GF-D8 (cell line): ENCODE data around the gene TRMT13.

Experiments
- DNase-seq: peaks from one replicate; lab custom pipeline; 2025; lab: John Stamatoyannopoulos, UW

The TRMT13 gene, protein sequence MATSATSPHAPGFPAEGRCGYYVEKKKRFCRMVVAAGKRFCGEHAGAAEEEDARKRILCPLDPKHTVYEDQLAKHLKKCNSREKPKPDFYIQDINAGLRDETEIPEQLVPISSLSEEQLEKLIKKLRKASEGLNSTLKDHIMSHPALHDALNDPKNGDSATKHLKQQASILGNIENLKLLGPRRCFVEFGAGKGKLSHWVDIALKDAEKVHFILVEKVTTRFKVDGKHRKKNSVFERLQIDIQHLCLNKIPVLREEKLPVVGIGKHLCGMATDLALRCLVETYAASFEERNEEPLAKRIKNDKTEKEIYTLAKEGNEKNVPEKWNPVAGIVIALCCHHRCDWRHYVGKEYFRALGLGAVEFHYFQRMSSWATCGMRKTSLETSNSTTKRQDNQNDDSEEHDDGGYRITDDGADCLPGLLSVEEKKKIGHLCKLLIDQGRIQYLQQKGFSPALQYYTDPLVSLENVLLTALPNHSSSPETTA

DNA sequence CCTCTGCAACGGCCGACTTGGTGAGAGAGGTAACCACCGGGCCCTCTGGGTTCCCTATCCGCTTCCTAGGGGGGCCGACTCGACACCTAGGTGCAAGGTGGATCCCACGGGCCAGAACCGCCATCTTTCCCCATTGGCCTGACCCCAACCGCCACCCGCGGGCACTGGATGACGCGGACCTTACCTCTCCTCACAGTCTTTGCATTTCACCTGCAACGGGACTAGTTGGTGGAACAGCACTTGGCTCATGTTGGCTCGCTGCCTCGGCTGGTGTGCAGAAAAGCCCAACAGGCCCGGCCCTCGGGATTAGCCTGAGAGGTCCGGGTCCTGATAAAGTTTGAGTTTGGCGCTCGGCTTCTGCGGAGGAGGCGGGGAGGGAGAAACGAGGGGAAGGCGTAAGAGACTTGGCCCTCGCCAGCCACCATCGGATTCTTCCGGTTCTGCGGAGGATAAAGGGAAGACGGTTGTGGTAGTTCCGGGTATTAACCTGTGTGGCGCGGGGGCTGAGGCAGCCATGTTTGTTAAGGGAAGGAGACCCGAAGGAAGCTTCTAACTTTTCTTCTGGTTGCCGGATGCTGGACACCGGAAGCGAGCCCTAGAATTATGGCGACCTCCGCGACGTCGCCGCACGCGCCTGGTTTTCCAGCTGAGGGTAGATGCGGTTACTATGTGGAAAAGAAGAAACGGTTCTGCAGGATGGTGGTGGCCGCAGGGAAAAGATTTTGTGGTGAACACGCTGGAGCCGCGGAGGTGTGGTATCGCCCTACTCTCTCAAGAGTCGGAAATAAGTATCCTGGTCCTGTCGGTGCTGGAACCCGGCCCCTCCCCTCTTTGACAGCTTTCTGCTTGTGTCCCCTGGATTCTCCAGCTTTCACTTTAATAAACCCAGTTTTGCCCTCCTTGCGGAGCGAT, at the start of gene TRMT13, which contains the start of gene SASS6:
TRMT13 (plus strand) TSS at position 598 of the 912 bp plus-strand sequence; CDS start at position 604, 6 bp downstream.
SASS6 (minus strand) TSS at position 365 of the 912 bp plus-strand sequence; CDS start at position 249, 116 bp downstream.
- peak; percentile 97 for DNase-seq

DNA sequence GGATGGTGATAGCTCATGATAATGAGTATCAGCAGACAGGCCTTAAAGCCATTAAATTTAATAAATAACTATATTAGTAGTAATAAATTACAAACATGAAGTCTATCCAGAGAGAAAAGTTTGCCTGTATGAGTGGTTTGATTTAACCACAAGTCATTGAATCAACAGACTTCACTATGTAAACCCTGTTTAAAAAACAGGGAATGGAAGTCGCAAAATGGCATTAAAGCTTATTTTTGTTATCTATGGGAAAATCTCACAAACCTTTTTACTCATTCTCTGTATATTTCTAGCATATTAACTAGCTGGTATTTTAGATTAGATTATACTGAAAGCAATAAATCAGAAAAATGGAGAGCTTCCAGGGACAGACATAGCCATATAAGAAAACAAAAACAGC, 45.6 kb upstream of the TRMT13 start:
- DNase-seq = no peak

DNA sequence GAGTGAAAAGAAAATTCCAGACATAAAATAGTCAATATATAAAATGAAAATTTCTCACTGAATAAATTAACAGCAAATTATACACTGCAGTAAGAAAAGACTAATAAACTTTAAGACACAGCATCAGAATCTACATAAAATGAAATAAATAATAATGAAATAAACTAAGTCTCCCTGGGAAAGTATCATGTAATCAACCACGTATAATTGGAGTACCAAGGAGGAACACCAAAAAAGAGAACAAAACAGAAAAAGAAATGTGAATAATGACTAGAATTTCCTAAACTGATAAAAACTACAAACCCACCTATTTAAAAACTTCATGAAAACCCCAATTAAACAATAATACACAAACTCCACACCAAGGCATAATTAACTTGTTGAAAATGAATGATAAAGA, 43.9 kb upstream of the TRMT13 start:
- no peak for DNase-seq

DNA sequence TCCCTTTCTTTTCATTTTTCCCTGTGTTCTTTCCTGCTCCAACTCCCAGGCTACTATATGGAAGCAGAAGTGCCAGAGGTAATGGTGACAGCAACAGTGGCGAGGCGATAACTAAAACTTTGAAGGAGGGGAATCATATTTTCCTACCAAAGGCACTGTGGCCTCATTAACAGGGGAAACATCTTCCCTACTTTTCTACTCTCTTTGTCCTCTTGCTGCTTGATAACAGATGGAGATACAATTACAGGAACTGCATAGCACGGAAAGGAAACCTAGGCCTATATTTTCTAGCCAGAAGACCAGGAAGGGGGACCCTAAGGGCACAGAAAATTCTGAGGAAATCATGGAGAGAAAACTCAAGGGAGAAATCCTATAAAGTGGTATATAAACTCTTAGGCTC, 42.5 kb upstream of the TRMT13 start:
- no peak for DNase-seq

DNA sequence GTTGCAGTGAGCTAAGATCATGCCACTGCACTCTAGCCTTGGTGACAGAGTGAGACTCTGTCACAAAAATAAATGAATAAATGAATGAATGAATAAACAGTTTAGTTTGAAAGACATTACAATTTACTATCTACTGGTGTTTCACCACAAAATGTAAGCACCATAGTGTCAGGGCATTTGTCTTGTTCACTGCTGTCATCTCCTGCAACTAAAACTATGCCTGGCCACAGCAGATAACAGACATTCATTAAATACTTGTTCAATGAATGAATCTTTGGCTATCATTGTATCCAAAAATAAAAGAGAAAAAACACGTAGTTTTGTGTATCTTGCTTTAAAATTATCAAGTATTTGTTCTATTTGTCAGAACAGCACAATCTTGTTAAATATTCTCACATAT, 32.8 kb upstream of the TRMT13 start:
- DNase-seq = no peak

DNA sequence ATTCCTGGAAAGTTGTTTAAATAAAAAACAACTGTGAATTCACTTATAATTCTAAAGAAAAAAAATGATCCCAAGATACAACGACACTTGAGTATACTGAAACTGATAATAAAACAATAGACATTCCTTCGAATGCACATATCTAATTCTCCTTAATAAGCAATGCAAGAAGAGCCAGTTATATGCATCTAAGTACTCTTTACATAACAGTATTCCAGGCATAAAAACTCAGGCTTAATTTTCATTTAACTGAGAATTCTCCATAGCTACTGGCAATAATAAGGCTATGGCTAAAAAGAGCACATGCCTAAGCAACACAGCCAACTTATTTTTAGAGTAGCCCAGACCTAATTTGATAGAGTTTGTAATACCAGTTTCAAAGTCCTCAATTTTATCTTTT, 31.4 kb upstream of the TRMT13 start:
- no peak for DNase-seq

DNA sequence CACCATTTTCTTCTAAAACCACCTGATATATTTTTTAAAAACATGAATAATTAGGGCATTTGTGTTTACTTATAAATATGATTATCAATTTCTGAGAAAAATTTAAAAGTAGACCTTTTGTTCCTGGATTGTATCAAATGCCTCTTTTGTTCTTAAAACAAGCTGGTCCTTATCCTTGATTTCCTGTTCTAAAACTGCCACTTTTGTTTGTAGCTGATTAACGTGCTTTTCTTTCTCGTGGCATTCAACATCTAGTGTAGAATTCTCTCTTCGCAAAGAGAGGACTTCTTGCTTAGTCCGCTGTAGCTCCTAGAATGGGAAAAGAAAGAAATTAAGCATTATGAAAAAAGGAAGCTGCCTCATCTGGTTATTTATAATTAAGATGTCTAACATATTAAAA, 25.3 kb upstream of the TRMT13 start:
- DNase-seq = no peak

DNA sequence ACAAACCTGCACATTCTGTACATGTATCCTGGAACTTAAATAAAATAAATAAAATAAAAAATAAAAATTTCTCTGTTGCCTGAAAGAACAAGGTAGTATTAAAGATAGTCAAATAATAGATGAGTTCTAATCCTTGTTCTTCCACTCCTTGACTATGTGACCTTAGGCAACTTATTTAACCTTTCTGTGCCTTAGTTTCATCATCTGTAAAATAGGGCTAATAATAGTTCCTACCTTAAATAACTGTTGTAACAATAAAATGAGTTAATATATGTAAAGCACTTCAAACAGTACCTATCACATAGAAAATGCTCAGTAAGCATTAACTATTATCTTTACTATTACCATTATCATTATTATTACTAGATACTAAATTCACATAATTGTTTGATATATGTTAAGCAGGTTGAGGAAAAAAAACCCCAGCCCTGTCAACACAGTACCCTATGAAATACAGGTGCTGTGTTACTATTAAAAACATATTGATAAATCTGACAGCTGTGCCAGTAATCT, 23.4 kb upstream of the TRMT13 start:
- DNase-seq = no peak

DNA sequence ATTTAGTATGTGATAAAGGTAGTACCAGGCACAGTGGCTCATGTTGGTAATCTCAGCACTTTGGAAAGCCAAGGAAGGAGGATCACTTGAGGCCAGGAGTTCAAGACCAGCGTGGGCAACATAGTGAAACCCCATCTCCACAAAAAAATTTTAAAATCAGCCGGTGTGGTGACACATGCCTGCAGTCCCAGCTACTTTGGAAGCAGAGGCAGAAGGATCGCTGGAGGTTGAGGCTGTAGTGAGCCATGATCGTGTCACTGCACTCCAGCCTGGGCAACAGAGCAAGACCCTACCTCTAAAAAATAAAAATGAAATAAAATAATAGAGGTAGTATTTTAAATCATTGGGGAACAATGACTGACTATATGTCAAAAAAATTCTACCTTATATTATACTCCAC, 17.4 kb upstream of the TRMT13 start:
- no peak for DNase-seq

DNA sequence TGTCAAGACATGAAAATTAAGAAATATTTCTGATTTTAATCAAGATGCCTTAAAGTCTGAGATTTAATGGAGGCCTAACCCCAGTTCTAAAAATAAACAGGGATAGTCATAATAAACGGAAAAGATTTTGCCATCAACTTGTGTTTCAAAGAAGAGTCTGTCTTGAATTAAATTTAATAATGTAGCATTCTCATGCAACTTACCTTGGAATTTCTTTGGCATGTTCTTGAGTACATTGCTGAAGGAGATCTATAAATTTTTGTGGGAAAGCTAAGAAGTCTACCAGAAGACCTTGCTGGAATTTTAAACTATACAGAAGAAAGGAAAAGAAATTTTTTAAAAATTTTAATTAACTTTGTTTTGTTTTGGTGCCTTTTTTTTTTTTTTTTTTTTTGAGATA, 10.8 kb upstream of the TRMT13 start:
- no peak for DNase-seq

DNA sequence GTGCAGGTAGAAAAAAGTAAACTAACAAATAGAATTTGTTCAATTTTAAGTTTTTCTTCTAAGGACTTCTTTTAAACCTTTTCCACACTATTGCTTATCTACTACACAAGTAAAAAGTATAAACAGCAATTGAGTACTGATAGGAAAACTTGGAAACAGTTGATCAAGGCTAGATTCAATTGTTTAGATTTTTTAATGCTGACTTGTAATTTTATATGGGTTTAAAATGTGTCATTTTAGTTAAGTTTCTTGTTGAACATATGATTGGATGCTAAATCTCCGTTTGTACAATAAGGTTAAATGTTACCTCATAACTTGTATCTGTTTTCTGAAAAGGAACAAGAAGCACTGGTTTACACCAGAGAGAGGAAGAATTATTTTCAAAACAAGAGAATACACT, 5.7 kb upstream of the TRMT13 start:
- DNase-seq = no peak

DNA sequence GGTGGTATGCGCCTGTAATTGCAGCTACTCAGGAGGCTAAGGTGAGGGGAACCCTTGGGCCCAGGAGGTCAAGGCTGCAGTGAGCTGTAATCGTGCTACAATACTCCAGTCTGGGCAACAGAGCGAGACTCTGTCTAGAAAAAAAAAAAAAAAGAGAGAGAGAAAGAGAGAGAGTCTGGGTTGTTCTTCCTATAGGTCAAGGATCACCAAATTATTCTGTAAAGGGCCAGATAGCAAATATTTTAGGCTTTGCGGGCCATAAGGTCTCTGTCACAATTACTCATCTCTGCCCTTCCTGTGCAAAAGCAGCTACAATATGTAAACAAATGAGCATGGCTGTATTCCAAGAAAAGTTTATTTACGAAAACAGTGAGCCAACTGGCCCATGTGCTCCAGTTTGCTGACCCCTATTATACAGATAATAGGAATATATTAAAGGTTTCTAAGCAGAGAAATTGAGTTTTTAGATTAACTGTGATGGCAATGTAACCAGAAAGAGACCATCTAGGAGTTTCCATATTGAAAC, 2.3 kb upstream of the TRMT13 start:
- no peak for DNase-seq

DNA sequence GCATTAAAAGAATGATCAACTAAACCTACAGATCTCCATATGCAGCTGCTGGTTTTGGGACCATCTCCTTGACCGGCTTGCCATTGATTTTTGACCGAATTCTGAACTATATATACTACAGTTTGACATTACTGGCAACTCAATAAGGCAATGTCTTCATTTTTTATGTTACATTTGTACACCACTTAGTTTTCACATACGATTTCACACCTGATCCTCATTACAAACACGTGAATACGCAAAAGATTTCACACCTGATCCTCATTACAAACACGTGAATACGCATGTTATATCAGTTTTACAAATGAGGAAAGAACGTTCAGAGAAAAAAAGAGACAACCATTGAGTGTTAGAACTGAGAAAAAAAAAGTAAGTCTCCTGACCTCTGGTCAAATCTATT, 1.3 kb upstream of the TRMT13 start:
- no peak for DNase-seq

DNA sequence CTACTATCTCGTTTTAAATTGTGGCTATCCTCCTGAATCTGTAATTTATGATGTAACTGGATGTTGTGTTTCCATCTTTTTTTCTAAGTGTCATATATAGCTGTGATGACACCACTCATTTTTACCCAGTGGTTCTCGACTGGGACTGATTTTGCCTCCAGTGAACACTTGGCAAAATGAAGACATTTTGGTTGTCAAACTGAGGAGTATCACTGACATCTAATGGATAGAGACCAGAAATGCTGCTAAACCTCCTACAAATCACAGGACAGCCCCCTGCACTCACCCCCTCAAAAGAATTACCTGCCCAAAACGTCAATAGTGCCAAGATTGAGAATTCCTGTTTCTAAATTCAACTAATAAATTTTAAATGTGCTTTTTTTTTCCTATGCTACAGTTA, 1.9 kb downstream of the TRMT13 start:
- DNase-seq = no peak

DNA sequence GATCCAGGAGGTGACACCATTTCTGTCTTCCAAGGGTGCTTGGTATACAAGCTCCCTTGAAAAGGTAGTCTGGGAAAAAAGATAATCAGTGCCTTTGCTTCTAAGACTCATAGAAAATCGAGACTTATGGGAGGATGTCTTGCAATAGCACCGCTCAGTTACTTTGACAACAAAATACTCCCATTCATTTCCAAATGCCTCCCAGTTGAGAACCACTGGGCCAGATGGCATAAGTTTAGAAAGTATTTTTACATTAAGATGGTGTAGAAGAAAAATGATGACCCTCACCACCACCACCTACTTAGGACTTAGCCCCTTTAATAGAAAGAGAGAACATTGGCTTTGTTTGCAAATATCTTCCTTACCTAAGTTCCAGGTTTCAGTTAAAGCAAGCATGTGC, 4.6 kb downstream of the TRMT13 start:
- DNase-seq = no peak

DNA sequence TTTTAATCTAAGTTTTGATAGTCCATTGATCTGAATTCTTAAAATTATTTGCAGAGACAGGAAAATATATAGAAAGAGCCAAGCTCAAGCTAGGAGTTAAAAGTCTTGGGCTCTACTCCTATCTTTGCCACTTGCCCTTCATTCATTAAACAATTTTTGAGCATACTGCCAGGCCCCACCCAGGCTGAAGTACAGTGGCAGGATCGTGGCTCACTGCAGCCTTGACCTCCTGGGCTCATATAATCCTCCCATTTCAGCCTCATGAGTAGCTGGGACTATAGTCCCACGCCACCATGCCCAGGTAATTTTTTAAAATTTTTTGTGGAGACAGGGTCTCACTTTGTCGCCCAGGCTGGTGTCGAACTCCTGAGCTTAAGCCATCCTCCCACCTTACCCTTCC, 8.2 kb downstream of the TRMT13 start:
- no peak for DNase-seq

DNA sequence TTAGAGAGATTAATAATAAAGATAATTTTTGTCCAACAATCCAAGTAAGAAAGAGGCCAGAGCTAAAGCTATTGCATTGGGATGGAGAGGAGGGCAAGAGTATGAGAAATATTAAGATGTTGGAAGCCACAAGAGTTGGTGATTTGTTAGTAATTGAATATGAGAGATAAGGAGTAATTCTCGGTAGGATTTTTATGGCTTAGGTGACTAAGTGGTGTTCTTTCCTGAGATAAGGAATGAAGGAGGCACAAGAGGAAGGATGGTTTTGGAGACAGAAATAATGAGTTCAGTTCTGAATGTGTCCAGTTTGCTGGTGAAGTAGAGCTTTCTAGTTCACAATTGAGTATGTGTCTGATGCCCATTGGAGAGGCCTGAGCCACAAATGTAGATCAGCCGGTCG, 9.4 kb downstream of the TRMT13 start:
- DNase-seq = no peak

DNA sequence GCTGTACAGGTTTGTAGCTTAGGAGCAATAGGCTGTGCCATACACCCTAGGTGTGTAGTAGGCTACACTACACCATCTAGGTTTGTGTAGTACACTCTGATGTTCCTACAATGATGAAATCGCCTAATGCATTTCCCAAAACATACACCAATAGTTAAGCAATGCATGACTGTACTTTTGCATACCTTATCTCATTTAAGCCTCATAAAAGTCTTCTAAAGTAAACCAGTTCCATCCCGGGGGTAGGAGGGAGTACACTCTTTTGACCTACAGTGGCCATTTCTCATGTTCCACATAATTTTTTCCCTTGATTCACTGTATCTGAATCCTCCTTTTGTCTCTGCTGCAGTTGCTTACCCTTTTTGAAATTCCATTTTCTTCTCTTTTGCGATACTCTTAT, 12.2 kb downstream of the TRMT13 start:
- no peak for DNase-seq

DNA sequence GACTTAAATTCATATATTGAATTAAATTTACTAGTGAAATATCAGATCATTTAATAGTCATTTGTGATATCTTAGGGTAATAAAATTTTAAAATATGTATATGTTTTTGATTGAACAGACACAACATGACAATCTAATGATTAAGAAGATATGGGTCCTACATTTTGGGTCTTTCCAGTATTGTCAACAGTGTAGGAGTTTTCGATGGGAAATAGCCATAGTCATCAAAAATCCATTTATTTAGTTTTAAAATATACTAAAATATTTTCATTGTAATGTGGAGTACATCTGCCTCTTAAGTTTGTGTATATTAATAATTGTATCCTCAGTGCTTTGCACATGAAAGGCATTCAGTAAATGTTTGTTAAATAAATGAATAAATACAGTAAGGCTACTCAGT, 14.0 kb downstream of the TRMT13 start:
- no peak for DNase-seq

DNA sequence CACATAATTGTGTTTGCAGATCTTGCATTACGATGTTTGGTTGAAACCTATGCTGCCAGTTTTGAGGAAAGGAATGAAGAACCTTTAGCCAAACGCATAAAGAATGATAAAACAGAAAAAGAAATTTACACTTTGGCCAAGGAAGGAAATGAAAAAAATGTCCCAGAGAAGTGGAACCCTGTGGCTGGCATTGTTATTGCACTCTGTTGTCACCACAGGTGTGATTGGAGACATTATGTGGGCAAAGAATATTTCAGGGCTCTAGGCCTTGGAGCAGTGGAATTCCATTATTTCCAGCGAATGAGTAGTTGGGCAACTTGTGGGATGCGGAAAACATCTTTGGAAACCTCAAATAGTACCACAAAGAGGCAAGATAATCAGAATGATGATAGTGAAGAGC, 14.9 kb downstream of the TRMT13 start:
- no peak for DNase-seq

DNA sequence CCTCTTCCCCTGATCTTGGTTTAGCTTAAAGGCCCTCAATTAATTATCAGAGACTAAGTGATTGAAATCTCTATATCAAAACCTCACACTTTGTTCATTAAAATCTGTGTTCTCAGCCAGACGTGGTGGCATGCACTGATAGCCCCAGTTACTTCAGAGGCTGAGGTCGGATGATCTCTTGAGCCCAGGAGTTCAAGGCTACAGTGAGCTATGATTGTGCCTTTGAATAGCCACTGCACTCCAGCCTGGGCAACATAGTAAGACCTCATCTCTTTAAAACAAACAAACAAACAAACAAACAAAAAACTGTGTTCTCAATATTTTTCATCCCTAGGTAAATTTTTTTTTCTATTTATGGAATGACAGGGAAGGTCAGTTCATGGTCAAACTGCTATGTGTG, 18.7 kb downstream of the TRMT13 start:
- no peak for DNase-seq

DNA sequence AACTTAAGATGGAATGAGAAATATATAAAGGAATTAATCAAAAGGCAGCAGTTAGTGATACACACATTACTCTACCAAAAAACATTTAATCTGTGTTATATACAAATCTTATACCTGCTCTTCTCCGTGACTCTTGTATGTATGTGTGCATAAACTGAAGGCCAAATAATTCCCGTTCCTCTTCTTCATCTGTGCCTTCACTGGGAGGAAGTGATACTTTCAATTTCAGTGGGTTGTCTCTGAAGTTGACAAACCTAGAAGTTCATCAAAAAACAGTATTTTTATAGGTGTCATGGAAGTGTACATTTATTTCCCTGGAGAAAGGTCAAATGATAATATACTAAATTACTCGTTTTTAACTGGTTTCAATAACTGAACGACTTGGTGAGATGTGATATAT, 19.3 kb downstream of the TRMT13 start:
- no peak for DNase-seq

DNA sequence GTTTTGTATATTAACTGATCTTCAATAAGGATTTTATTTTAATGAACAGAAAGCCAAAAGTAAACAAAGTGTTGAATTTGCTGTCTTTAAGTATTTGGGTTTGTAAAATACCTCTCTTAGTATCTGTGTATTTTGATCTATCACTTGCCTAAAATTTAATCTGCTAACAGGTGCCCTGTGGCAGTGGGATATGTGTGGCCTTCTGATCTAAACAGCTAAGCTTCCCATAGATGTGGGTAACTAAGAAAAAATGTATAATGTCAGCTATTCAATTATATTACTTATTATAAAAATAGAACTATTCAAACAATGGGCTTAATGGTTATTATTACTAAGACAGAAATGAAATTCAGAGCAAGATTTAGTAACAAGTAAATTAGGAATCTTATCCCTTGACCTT, 29.9 kb downstream of the TRMT13 start:
- no peak for DNase-seq
